Ureter (tissue), 1 donor: ENCODE measurements around the gene PLSCR4. TPM values are rescaled to one million over a fixed set of nuclear protein-coding genes. Genes with fewer than 3 reads are reported as not detected.
"Not testable (repeated sequence)": the region's sequence is repeated elsewhere in the genome, so short reads cannot be mapped to it uniquely, and the experiment has no call there.

Experiments
- DNase-seq: peaks from one replicate; pipeline ENCODE4 v3.0.0-alpha.2; 2020; ENCODE audit warnings: low spot score
- total RNA-seq: library from RNA; stranded (reverse); gene quantifications from one replicate; pipeline ENCODE4 v1.2.4, GENCODE V29; 2023
- donor health status: DM: yes; HTN: yes; CAD: no.

Gene PLSCR4, protein sequence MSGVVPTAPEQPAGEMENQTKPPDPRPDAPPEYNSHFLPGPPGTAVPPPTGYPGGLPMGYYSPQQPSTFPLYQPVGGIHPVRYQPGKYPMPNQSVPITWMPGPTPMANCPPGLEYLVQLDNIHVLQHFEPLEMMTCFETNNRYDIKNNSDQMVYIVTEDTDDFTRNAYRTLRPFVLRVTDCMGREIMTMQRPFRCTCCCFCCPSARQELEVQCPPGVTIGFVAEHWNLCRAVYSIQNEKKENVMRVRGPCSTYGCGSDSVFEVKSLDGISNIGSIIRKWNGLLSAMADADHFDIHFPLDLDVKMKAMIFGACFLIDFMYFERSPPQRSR
- 26.6 TPM for total RNA-seq

- DNase-seq: peak; percentile 82
These were observed at the start of gene PLSCR4 for GRCh38 chr3:146250449-146251382. Gene PLSCR4 (minus strand): TSS chr3:146251105. CDS start chr3:146222071, 29,034 bp downstream.

DNA sequence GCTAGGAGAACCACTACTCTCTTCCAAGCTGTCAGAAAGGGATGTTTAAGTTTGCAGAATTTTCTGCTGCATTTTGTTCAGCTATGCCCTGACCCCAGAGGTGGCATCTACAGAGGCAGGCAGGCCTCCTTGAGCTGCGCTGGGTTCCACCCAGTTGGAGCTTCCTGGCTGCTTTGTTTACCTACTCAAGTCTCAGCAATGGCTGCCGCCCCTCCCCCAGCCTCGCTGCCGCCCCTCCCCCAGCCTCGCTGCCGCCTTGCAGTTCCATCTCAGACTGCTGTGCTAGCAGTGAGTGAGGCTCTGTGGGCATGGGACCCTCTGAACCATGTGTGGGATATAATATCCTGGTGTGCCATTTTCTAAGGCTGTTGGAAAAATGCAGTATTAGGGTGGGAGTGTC is 42.5 kb upstream of the PLSCR4 start:
- DNase-seq: not testable (repeated sequence)

GRCh38 chr3:146283781-146284445 is 33.0 kb upstream of the PLSCR4 start:
- no peak for DNase-seq

DNA sequence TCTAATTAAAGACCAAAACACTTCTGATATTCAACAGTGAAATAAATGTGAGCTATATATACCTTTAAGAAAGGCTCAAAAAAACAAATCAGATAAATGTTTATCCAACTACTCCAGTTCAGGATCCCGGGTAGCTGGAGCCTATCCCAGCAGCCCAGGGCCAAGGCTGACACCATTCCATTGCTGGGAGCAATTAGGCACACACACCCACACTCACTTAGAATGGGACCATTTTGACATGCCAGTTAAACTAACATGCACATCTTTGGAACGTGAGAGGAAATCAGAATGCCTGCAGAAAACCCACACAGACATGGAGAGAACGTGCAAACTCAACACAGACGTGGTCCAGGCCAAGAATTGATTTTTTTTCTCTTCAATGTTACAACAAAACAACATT is 30.0 kb upstream of the PLSCR4 start:
- no peak for DNase-seq

DNA sequence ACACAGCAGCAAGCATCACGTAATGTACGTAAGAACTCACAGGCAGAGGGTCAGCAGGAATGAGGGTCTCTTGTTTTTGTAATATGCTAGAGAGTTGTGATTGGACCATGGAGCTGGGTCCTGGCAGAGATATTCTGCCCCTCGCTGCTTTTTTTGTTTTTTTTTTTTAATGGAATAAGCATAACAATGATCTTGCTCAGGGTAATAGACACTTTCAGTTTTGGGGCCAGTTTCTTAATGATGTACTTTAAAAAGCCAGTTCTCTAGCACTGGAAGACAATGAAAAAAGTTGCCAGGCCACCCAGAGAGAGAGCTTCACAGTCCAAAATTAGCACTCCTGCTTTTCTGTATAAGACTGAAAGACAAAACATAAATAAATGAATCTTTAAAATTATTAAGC is 29.0 kb upstream of the PLSCR4 start:
- no peak for DNase-seq

- no peak for DNase-seq
These were observed 28.1 kb upstream of the PLSCR4 start for GRCh38 chr3:146279013-146279412.

GRCh38 chr3:146277953-146278631 is 27.2 kb upstream of the PLSCR4 start:
- no peak for DNase-seq

DNA sequence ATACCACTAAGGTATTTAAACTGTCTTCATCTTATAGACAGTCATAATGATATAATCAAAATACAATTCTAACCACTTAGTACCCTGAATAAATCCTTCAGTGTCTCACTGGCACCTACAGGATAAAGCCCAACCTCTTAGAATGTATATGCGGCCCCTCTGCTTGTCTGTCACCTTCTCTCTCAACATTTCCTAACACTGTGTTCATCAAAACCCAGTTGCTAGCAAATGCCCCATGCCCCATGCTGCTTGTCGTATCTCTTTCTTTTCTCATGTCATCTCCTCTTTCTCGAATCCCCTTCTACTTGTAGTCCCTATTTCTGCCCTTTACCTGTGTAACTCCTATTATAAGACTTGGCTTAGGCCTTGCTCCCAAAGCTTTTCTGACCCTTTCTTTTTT is 24.6 kb upstream of the PLSCR4 start:
- DNase-seq: no peak

GRCh38 chr3:146274833-146275232 is 23.9 kb upstream of the PLSCR4 start:
- no peak for DNase-seq

DNA sequence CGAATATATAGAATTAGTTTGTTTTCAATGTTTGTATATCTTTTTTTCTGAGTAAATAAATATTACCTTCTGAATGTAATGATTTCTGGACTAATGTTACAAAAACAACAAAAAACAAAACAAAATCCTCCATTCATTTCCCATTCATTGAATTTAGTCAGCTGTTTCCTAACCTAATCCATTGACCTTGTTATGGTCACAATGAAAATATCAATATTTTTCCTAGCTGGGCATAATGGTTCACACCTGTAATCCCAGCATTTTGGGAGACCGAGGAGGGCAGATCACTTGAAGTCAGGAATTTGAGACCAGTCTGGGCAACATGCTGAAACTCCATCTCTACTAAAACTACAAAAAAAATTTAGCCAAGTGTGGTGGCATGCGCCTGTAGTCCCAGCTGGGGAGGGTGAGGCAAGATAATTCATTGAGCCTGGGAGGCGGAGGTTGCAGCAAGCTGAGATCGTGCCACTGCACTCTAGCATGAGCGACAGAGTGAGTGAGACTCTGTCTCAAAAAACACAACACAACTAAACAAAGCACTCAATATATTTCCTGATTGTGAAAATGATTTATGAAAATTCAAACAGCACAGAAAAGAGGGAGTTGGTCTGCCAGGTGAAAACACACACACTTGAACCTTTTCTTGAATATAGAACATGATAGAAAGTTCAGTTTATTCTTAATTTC is 23.0 kb upstream of the PLSCR4 start:
- DNase-seq: no peak

DNA sequence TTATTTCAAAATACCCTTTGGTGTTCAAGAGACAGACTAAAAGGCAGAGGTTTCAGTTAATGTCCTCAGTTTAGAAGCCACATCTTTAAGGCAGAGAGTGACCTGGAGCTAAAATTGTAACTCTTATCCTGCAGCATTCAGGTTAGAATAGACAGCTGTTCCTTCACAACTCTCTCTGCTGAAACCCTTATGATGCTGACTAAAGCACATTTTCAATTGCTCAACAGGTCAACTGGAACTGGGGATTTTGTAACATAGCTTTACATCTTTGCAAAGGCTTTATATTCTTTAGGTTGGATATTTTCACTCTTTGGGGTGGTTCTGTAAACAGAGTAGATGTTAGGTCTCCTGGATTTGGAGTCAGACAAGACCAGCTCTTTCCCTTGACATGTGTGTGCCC is 20.3 kb upstream of the PLSCR4 start:
- DNase-seq: no peak

DNA sequence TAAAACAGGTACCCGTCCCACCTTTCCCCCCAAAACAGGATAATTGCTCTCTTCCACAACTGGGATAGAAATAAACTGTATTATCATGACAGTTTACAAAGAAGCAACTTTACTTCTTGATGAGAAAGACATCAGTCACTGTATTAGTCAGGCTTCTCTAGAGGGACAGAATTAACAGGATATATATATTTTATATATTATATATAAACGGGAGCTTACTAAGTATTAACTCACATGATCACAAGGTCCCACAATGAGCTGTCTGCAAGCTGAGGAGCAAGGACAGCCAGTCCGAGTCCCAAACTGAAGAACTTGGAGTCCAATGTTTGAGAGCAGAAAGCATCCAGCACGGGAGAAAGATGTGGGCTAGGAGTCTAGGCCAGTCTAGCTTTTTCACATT is 18.4 kb upstream of the PLSCR4 start:
- no peak for DNase-seq

DNA sequence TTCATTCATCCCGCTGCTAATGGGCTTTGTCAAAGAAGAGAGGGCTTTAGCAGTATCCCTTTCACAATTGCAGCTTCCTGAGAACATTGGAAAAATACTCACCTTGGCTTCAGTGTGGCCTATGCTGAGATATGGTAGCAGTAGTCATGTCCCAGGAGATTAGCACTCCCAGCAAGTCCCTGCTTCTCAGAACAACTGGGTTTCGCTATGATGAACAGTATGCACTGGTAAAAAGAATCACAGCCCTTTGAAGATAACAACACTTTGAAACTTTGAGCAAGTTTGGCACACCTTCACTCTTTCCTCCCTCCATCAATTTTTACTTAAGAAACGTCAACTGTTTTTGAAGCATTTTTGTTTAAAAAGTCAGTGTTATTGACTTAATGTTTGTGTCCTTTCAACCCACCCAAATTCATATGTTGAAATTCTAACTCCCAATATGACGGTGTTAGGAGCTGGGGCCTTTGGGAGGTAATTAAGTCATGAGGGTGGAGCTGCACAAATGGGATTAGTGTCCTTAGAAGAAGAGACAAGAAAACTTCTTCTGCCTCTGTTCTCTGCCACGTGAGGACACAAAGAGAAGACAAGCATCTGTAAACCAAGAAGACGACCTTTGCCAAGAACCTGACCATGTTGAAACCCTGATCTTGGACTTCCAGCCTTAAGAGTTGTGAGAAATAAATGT is 17.8 kb upstream of the PLSCR4 start:
- no peak for DNase-seq

DNA sequence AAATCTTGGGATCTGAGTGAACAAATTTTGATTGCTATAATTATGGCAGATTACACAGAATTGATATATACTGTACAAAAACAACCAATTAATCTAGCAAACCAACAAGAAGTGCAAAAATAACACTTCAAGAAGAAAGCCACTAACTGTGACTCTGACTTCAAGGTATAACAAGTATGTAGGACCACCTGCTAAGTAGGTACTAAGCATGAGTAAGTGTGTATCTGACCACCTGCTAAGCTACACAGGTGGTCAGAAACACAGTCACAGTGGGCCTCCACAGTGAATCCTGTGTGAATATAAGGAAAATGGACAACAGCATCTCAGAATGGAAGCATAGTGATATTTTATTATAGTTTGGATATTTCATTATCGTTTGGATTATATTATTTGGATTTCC is 14.8 kb upstream of the PLSCR4 start:
- no peak for DNase-seq

DNA sequence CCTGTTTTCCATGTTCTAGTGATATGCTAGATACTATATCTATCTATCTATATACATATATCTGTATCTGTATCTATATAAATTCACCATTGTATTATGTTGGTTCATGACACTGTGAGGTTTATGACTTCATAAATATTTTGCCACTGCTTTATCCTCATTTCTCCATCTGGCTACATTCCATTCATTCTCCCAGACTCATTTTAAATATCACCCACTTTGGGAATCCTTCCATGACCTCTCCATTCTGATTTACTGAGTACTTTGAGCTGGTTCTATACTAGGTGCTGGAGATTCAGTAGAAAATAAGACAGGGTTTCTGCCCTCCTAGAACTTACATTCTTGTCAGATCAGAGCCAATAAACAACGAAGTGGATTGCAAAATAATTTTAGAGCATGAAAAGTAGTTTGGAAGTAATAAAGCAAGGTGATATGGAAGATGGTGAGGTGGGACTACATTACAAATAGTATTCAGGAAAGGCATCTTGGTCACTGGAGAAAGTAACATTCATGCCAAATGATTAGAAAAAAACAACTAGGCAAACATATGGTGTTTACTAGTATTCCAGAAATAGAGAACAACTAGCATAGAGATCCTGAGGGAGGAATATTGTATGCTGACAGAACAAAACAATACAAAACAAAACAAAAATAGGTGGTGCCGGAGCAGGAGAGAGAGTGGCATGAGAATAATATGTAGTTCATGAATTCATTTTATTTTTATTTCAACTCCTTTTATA is 11.6 kb upstream of the PLSCR4 start:
- DNase-seq: no peak

DNA sequence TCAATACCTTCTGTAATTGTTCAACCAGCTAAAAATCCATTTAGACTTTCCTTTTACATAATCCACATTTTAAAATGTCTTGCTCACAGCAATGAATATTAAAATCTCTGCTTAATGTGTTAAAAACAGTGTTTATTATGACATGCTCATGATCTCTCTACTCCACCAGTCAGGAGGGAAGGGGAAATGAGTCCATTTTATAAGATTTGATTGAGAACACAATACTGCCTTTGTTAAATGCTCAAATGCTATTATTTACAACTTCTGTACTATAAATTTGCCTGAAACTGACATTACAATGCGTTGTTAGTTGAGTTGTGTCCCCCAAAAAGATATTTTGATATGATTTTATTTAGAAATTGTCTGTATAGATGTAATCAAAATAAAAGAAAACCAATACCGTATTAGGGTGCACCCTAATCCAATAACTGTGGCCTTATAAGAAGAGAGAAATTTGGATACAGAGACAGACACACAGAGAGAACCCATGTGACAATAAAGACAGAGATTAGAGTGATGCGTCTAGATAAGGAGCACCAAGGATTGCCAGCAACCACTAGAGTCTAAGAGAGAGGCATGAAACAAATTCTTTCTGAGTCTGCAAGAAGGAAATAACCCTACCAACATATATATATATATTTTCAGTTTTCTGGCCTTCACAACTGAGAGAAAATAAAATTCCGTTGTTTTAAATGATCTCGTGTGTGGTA is 9.1 kb upstream of the PLSCR4 start:
- DNase-seq: no peak

DNA sequence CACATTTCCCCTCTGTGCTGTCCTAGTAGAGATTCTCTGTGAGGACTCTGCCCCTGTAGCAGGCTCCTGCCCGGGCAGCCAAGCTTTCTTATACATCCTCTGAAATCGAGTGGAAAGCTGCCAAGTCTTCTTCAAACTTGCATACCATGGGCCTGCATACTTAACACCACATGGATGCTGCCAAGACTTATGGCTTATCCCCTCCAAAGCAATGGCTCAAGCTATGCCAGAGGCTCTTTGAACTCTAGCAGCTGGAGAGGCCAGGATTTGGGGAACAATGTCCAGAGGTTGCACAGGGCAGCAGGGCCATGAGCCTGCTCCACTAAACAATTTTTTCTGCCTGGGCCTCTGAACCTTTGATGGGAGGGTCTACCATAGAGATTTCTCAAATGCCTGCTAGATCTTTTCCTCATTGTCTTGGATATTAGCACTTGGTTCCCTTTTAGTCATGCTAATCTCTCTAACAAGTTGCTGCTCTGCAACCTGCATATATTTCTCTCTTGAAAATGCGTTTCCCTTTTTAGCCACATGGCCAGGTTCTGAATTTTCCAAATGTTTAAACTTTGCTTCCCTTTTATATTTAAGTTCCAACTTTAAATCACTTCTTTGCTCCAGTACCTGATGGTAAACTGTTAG is 6.1 kb upstream of the PLSCR4 start:
- DNase-seq: no peak

DNA sequence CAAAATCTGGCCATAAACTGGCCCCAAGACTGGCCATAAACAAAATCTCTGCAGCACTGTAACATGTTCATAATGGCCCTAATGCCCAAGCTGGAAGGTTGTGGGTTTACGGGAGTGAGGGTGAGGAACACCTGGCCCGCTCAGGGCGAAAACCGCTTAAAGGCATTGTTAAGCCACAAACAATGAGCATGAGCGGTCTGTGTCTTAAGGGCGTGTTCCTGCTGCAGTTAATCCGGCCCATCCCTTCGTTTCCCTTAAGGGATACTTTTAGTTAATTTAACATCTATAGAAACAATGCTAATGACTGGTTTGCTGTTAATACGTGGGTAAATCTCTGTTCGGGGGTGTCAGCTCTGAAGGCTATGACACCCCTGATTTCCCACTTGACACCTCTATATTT is 1.5 kb upstream of the PLSCR4 start:
- not testable (repeated sequence) for DNase-seq

- no peak for DNase-seq
These were observed 984 bp downstream of the PLSCR4 start for GRCh38 chr3:146249921-146250320.
